NAMALWA (cell line): ENCODE data around the gene ALLC.
"Not testable (repeated sequence)": the region's sequence is repeated elsewhere in the genome, so short reads cannot be mapped to it uniquely, and the experiment has no call there.

ENCODE experiments used
- DNase-seq: peaks from one replicate; pipeline ENCODE4 v3.0.0-alpha.2; 2015; ENCODE audit warnings: low spot score

Gene ALLC

DNA sequence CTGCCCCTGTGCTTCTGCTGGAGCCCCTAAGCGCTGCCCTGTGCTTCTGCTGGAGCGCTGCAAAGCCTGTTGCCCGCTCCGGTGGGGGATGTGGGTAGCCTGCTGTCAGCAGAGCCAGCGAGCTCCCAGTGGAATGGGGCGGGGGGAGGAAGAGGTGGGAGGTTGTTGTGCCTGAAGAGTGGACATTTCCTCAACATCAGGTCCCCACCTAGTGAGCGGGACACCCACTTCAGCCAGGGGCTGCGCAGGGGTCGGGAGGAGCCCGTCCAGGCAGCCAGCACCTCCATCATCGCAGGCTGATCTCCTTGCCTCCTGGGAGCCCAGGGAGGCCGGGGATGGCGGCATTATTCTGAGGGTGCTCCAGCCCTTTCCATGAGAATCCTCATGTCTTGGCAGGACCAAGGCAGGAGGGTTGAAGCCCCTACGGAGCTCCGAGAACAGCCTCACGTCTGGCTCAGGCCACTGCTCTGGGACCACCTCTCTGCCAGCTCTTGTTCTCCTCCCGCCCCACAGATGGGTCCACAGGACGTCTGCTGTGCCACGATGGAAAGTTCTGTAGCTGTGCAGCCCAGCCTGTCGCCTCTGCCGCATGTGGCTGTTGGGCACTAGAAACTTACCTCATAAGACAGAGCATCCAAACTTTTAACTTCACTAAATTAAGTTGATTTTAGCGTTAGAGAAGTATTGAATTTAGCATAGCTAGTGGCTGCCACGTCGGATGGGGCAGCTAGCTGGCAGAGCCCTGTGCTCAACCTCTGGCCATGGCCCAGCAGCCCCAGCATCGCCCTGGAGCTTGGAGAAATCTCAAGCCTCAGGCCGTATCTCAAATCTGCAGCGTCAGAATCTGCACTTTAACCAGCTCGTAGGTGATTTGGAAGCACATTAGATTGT lies 1.9 kb upstream of the ALLC start:
- no peak for DNase-seq

GRCh38 chr2:3656762-3657721 lies 958 bp upstream of the ALLC start:
- DNase-seq, result no peak

- no peak for DNase-seq
Observed at GRCh38 chr2:3659447-3660432, 1.7 kb downstream of the ALLC start.

DNA sequence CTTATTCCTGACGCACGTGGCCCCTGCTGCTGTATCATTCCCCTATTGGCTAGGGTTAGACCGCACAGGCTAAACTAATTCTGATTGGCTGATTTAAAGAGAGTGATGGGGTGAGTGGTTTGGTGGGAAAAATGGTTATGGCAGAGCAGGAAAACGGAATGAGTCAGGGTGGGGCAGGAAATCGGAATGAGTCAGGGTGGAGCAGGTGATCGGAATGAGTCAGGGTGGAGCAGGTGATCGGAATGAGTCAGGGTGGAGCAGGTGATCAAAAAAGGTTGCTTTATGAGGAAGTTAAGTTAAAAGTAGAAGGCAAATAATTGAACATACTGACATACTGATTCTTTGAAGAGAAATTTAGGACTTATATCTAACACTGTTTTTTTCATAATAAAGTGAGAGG lies 2.6 kb downstream of the ALLC start:
- DNase-seq, result not testable (repeated sequence)

DNA sequence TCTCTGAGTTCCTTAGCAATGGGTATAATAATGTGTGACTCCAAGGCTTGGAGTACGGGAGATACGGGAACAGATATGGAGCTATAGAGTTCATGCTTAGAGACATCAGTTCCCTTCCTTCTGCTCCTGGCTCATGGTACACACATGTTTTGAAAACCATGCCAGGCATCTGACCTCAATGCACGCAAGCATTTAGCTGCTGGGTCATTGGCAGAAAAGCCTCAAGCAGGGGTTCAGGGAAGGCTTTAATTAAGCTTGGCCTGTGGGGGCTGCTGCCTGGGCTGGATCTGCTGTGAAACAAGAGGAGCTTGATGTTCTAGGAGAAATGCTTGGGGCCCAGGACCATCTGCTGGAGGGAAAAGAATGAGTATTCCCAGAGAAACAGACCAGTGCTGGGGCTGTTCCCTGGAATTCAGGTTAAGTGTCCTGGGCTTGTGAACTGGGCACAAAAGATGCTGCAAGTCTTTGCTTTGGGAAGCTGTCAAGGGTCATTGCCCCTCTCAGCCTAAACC lies 3.2 kb downstream of the ALLC start:
- no peak for DNase-seq

DNA sequence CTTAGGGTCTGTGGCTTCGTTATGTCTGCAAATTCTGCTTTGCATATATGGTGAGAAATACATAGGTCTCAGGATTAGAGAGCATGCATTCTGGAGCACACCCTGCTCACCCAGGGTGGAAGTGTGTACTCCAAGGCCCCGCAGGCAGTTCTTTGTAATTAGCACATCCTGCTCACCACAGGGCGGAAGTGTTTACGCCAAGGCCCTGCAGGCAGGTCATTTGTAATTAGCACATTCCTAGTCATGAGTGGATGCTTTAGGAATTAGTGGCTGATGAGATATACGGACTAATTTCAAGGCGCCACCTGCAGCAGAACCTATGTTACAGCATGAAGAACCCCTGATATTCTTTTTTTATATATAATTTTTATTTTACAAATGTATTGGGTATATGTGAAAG lies 4.2 kb downstream of the ALLC start:
- DNase-seq, result no peak

DNA sequence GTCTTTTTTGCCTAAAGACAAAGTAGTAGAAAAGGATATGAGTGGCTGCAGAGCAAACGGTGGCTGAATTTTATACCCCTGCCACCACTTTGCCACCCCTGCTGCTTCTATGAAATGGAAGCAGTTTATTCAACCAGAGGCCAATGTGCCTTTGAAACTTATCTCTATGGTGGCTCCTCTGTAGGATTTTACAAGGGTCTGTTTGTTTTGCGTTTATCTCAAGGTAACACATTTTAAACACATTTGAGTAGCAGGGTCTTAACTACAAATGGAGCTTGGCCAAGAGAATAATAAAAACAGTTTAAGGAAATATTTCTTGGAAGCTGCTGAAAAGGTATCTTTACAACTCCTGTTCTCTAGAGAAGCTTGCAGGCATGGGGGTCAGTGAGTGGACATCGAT lies 6.1 kb downstream of the ALLC start:
- DNase-seq, result no peak

- DNase-seq, result no peak
Observed at GRCh38 chr2:3664925-3665324, 6.9 kb downstream of the ALLC start.

DNA sequence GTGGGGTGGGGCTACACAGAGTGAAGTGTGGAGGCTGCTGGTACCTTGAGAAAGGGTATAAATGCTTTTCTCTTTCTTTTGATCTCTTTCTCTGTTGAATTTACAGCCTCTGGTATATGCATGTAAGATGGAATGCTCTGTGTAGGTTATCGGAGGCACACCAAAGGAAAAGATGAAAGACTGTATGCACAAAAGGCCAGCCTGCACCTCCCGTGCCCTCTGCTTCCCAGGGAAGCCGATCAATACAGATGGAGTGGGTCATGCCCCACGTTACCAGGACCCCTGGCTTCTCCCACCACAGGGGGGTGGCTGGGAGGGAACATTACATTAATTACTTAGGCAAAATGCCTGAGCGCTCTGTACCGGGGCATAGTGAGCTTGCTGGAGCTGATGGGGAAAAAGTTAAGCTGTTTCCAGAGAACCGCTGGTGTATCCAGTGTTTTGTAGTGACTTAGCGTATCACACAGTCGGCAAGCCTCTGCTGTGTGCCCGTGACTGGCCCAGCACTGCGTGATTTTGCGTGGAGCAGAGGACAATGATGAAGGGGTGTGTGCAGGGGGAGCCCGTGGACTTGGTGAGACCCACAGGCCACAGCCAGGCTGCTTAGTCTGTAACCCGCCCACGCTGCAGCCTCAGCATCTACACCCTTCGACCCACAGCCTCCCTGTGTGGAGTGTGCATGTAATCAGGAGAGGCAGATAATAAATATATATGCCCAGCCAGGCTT lies 8.0 kb downstream of the ALLC start:
- no peak for DNase-seq

DNA sequence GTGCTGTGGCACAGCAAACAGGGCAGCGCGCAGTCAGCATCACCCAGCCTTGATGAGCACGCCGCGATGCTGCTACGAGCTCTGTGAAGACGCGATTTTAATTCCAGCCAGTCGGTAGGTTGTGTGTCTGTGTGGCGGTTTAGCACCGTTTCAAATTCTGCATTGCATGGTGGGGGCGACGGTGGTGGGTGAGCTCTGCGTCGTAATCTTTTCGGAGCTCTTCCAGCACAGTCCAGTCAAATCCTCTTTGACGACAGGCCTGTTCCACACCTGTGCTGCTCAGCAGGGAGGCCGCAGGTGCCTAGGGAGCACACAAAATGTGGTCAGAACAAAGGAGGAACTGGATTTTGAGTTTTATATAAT lies 8.6 kb downstream of the ALLC start:
- DNase-seq, result no peak

DNA sequence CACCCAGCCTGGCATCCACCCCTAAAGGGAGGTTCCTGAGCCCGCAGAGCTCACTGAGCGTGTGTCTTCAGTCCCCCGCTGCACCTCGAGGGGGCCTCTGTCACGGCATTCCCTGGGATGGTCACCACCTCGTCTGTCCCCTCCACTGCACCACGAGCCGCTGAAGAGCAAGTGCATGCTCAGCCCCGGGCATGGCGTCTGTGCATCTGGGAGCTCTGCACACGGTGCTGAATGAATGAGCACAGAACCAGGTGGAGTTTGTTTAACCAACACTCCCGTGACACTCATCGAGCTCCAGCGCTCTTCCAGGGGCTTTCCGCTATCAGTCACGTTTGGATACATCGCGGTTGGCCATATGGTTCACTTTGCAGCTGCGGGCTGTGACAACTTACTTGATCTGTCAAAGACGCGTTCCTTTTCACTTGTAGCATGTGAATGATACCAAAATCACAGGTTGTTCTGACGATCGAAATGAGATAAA lies 9.2 kb downstream of the ALLC start:
- DNase-seq, result no peak

GRCh38 chr2:3669656-3670055 lies 11.7 kb downstream of the ALLC start:
- DNase-seq, result no peak

- DNase-seq, result no peak
Observed at GRCh38 chr2:3670376-3670775, 12.4 kb downstream of the ALLC start.

GRCh38 chr2:3670941-3671340 lies 12.9 kb downstream of the ALLC start:
- no peak for DNase-seq

- no peak for DNase-seq
Observed at GRCh38 chr2:3672861-3673678, 15.1 kb downstream of the ALLC start.

DNA sequence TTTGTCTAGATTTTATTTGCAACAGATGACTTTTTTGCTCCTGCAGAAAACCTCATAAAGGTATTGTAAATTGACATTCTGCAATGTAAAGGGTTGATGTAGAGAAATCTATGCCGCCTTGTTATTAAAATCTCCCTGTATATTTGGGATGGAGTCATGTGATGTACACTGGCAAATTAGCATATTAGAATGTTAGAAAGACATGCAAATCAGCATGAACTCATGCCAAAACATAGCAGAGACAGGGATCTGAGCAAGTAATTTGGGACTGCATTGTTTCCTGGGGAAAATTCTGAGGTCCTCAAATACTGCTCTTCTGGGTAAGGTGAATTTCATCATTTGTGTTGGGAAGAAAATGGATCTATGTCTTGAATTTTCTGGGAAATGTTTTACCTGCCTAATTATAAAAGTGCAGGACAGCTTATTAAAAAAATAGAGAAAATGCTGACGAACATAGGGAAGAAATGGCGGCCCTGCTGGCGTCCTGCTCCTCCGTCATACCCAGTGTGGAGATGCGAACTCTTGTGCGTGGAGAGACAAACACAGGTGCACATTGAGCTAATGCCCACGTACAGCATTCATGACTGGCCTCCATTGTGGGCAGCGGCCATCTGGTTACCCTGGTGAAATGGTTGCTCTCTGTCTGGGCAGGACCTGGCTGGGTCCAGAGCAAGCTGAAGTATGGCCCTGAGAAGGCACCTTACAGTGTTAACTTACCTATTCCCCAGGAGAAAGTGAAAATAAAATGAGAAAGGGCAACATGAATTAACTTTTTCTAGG lies 16.3 kb downstream of the ALLC start:
- DNase-seq, result no peak

DNA sequence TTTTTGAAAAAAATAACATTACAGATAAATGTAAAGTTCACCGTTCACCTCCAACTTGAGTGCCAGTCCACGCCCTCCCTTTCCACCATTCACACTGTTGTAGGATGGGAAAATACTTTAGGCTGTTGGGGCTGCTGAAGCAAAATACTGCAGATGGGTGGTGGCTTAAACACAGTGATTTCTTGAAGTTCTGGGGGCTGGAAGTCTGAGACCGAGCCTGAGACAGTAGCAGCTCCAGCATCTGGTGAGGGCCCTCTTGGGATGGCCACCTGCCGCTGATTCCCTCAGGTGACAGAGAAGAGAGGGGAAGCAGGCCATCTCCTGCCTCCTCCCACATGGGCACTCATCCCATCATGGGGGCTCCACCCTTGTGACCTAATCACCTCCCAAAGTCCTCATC lies 17.7 kb downstream of the ALLC start:
- DNase-seq, result no peak

GRCh38 chr2:3677436-3677835 lies 19.4 kb downstream of the ALLC start:
- no peak for DNase-seq

GRCh38 chr2:3678212-3678611 lies 20.2 kb downstream of the ALLC start:
- no peak for DNase-seq
